Fibroblast of pulmonary artery (primary cell): ENCODE data around the gene HAAO.

Source experiments
- DNase-seq: peaks from one replicate; pipeline ENCODE4 v3.0.0-alpha.2; 2010; ENCODE audit warnings: low read depth
- H3K4me3 ChIP-seq: replicated peaks from 2 replicates; pipeline ENCODE4 v1.5.1; 2011; ENCODE audit warnings: low read depth, mild to moderate bottlenecking, control low read depth, low read length, moderate library complexity
- CTCF ChIP-seq: IDR thresholded peaks from 2 replicates; pipeline ENCODE4 v1.5.1; 2011; ENCODE audit warnings: mild to moderate bottlenecking, control low read depth, low read length, inconsistent platforms; ENCODE audit errors: missing control alignments

The HAAO gene

GRCh38 chr2:42756966-42757513 is 35.3 kb downstream of the HAAO start:
- no peak for DNase-seq
- H3K4me3 ChIP-seq, result no peak overlapping the region
- no peak for TF ChIP-seq CTCF

GRCh38 chr2:42756150-42756775 is 36.1 kb downstream of the HAAO start:
- H3K4me3 ChIP-seq, result no peak overlapping the region
- DNase-seq, result no peak
- no peak for TF ChIP-seq CTCF

GRCh38 chr2:42755191-42755880 is 37.0 kb downstream of the HAAO start:
- DNase-seq, result no peak
- no peak overlapping the region for H3K4me3 ChIP-seq
- TF ChIP-seq CTCF, result no peak

- DNase-seq, result no peak
- H3K4me3 ChIP-seq, result no peak overlapping the region
- no peak for TF ChIP-seq CTCF
Measured at GRCh38 chr2:42754776-42755140, 37.6 kb downstream of the HAAO start.

GRCh38 chr2:42754021-42754775 is 38.2 kb downstream of the HAAO start:
- no peak for TF ChIP-seq CTCF
- no peak for DNase-seq
- H3K4me3 ChIP-seq, result no peak overlapping the region

GRCh38 chr2:42752816-42753813 is 39.3 kb downstream of the HAAO start:
- no peak for DNase-seq
- no peak for TF ChIP-seq CTCF
- no peak overlapping the region for H3K4me3 ChIP-seq
